OCI-LY7 (cell line): ENCODE measurements around the gene NXN. TPM values are rescaled to one million over a fixed set of nuclear protein-coding genes. Genes with fewer than 3 reads are reported as not detected.
A peak's percentile ranks its signal among the peaks of the same experiment; 100 is the strongest.
"Not testable (repeated sequence)": the region's sequence is repeated elsewhere in the genome, so short reads cannot be mapped to it uniquely, and the experiment has no call there.

Experiments
- BruUV-seq: library from RNA; stranded (reverse); fragments of 400-500 nt; replicated peaks from 2 replicates; lab custom pipeline; 2021; lab: Mats Ljungman, UMichigan
- CTCF ChIA-PET: fragments of 300-600 bp; sonication (Branson Sonifier 250); formaldehyde crosslinking; loops from one replicate; lab custom pipeline; 2022; ENCODE audit warnings: antibody characterized with exemption; ENCODE audit not compliant: unreplicated experiment; lab: Charles Lee
- POLR2A ChIA-PET: fragments of 300-600 bp; sonication (Branson Sonifier 250); formaldehyde crosslinking; loops from one replicate; lab custom pipeline; 2022; ENCODE audit warnings: antibody characterized with exemption; lab: Charles Lee
- DNase-seq: peaks from one replicate; pipeline ENCODE4 v3.0.0-alpha.2; 2015; ENCODE audit warnings: low spot score
- H2AFZ ChIP-seq: fragments of 200-600 bp; sonication (generic), shearing (Covaris generic); 2 replicates; pipeline ENCODE4 v1.6.1; 2014; ENCODE audit warnings: mild to moderate bottlenecking, antibody characterized with exemption, low read length, moderate library complexity
- H3K27ac ChIP-seq: fragments of 200-600 bp; sonication (generic); 2 replicates; pipeline ENCODE4 v1.5.1; 2014; ENCODE audit warnings: mixed run types, low read depth, mild to moderate bottlenecking, moderate library complexity, low read length, inconsistent platforms; ENCODE audit not compliant: poor library complexity, severe bottlenecking
- H3K36me3 ChIP-seq: fragments of 200-600 bp; sonication (generic); 2 replicates; pipeline ENCODE4 v1.6.1; 2014; ENCODE audit warnings: mild to moderate bottlenecking, antibody characterized with exemption, low read length, moderate library complexity, mixed read lengths; ENCODE audit not compliant: insufficient read depth
- H3K4me1 ChIP-seq: fragments of 200-600 bp; sonication (generic); 2 replicates; pipeline ENCODE4 v1.5.1; 2014; ENCODE audit warnings: mild to moderate bottlenecking, low read length; ENCODE audit not compliant: insufficient read depth, poor library complexity, severe bottlenecking
- H3K4me2 ChIP-seq: fragments of 200-600 bp; sonication (generic); 2 replicates; pipeline ENCODE4 v1.6.1; 2014; ENCODE audit warnings: mild to moderate bottlenecking, low read length
- H3K4me3 ChIP-seq: fragments of 200-600 bp; sonication (generic); 2 replicates; pipeline ENCODE4 v1.5.1; 2014; ENCODE audit warnings: mild to moderate bottlenecking, low read depth, low read length; ENCODE audit not compliant: poor library complexity, severe bottlenecking
- H3K79me2 ChIP-seq: fragments of 200-600 bp; sonication (generic); 2 replicates; pipeline ENCODE4 v1.6.1; 2016; ENCODE audit warnings: low read depth, mild to moderate bottlenecking, low read length, moderate library complexity, mixed read lengths; ENCODE audit not compliant: insufficient read depth
- H3K9me2 ChIP-seq: fragments of 200-600 bp; sonication (generic); 2 replicates; pipeline ENCODE4 v1.6.1; 2016; ENCODE audit warnings: mild to moderate bottlenecking, low read length, mixed read lengths; ENCODE audit not compliant: insufficient read depth
- H3K9me3 ChIP-seq: fragments of 200-600 bp; sonication (generic); 2 replicates; pipeline ENCODE4 v1.6.1; 2014; ENCODE audit warnings: mild to moderate bottlenecking, mixed run types, low read length, mixed read lengths
- H4K20me1 ChIP-seq: fragments of 200-600 bp; sonication (generic); 2 replicates; pipeline ENCODE4 v1.6.1; 2014; ENCODE audit warnings: mild to moderate bottlenecking, antibody characterized with exemption, low read length, moderate library complexity, mixed read lengths; ENCODE audit not compliant: insufficient read depth
- EZH2phosphoT487 ChIP-seq: fragments of 200-600 bp; sonication (generic); IDR thresholded peaks from 2 replicates; pipeline ENCODE4 v1.6.1; 2018; ENCODE audit warnings: low read depth, borderline replicate concordance, mild to moderate bottlenecking, mixed run types, antibody characterized with exemption, low read length, moderate library complexity, mixed read lengths
- intact Hi-C: fragments of 100-400 bp; cut with micrococcal nuclease; formaldehyde crosslinking; loops from one replicate; pipeline ENCODE4 v1.10.0; 2022; ENCODE audit not compliant: unreplicated experiment
- total RNA-seq, 2 experiments: library from RNA; depleted of rRNA in 1 of 2; stranded (reverse); fragments of >200 nt in 1 of 2; shearing (Covaris generic) in 1 of 2; gene quantifications; 2 replicates each; pipeline ENCODE4 v1.2.3, GENCODE V29; 2014 to 2022
- TF ChIP-seq, protein P1 (sequence below): fragments of 200-600 bp; sonication (generic); conservative IDR thresholded peaks from 2 replicates; pipeline ENCODE4 v1.5.1; 2014; ENCODE audit warnings: mild to moderate bottlenecking, antibody characterized with exemption, low read length, moderate library complexity, mixed read lengths

Gene NXN
- total RNA-seq, 2 experiments from 2014 or later, result 1.3 to 2.8 TPM

DNA sequence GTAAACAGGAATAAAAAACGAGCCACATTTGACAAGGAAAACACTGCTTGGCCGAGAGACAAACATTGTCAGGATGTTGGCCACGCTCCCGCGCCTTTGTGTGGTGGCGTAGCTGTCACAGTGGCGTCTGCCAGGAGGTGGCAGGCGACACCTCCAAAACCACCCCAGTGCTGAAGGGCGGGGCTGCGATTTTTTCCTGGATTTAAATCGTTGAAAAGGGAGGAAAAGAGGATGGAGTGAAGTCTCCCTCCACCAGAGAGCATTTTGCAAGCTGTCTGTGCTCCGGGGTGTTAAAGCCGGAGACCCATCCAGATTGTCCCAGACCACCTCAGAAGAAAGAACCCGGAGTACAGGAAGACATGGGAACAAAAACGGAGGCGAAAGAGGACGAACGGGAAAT is 184.7 kb downstream of the NXN start:
- TF ChIP-seq EZH2phosphoT487, result no peak
- TF ChIP-seq, protein P1, sequence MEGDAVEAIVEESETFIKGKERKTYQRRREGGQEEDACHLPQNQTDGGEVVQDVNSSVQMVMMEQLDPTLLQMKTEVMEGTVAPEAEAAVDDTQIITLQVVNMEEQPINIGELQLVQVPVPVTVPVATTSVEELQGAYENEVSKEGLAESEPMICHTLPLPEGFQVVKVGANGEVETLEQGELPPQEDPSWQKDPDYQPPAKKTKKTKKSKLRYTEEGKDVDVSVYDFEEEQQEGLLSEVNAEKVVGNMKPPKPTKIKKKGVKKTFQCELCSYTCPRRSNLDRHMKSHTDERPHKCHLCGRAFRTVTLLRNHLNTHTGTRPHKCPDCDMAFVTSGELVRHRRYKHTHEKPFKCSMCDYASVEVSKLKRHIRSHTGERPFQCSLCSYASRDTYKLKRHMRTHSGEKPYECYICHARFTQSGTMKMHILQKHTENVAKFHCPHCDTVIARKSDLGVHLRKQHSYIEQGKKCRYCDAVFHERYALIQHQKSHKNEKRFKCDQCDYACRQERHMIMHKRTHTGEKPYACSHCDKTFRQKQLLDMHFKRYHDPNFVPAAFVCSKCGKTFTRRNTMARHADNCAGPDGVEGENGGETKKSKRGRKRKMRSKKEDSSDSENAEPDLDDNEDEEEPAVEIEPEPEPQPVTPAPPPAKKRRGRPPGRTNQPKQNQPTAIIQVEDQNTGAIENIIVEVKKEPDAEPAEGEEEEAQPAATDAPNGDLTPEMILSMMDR, result peak; percentile 61
- intact Hi-C loops, result no loop called here
- no peaks in the 10 kb centered on the region for H4K20me1 ChIP-seq
- no peak overlapping the region for H3K27ac ChIP-seq
- no peaks in the 10 kb centered on the region for H3K9me2 ChIP-seq
- H2AFZ ChIP-seq, result no peak overlapping the region
- no peaks in the 10 kb centered on the region for H3K79me2 ChIP-seq
- ChIA-PET POLR2A (no interaction called here), CTCF (no interaction called here)
- DNase-seq, result peak; percentile 27
- no peak overlapping the region for H3K4me2 ChIP-seq
- BruUV-seq, result TSS peak; percentile 27
- no peaks in the 10 kb centered on the region for H3K4me1 ChIP-seq
- H3K4me3 ChIP-seq, result no peak overlapping the region
- H3K9me3 ChIP-seq, result no peaks in the 10 kb centered on the region
- peaks cover 36% of the 10 kb centered on the region for H3K36me3 ChIP-seq

DNA sequence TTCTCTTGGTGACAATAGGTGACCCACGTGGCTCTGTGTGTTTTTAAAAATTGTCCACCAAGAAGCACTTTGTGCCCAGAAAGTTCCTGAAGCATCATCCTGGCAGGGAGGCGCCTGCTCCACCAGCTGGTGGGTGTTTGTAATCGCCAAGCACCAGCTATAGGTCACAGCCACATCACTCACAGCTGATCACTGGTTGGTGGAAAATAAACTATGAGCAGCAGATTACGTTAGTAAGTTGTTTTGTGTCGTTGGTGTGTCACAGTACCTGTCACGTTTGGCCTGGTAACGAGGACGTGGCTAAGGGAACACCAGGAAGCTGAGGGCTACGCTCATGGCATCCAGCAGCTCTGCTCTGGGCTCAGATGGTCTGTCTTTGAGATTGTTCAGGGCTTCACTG is 187.3 kb downstream of the NXN start:
- no TSS peak for BruUV-seq
- Histone ChIP-seq H3K36me3 (peaks cover 61% of the 10 kb centered on the region), H4K20me1 (no peaks in the 10 kb centered on the region), H2AFZ (no peak overlapping the region), H3K9me2 (no peaks in the 10 kb centered on the region), H3K4me3 (no peak overlapping the region), H3K4me1 (no peaks in the 10 kb centered on the region), H3K9me3 (no peaks in the 10 kb centered on the region), H3K79me2 (no peaks in the 10 kb centered on the region), H3K27ac (no peak overlapping the region), H3K4me2 (no peak overlapping the region)
- CTCF ChIA-PET, result no interaction called here
- no peak for DNase-seq
- intact Hi-C loops, result no loop called here
- POLR2A ChIA-PET, result interaction anchor here (2.0 kb wide), 1 partner anchor 10 kb away, joined by 6 read pairs; the partner anchor contains the start of genes GLOD4 and MRM3
- TF ChIP-seq, protein P1, result 0 out of 2 replicates have a peak, but pooled peaks have one; percentile 19
- no peak for TF ChIP-seq EZH2phosphoT487

DNA sequence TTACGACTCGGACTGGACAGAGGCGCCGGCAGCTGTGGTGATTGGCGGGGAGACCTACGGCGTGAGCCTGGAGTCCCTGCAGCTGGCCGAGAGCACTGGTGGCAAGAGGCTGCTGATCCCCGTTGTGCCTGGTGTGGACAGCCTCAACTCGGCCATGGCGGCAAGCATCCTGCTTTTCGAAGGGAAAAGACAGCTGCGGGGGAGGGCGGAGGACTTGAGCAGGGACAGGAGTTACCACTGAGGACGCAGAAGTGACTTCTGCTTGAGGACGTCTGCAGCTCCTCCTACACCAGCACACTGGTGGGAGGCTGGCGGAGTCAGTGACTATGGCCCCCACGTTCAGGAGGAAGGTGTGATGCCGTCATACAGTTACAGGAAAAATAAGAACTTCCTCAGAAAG is 187.7 kb downstream of the NXN start:
- Histone ChIP-seq H3K4me1 (no peaks in the 10 kb centered on the region), H4K20me1 (no peaks in the 10 kb centered on the region), H3K4me3 (no peak overlapping the region), H3K79me2 (no peaks in the 10 kb centered on the region), H3K36me3 (peaks cover 64% of the 10 kb centered on the region), H3K4me2 (no peak overlapping the region), H3K9me3 (no peaks in the 10 kb centered on the region), H3K27ac (no peak overlapping the region), H2AFZ (no peak overlapping the region), H3K9me2 (no peaks in the 10 kb centered on the region)
- ChIA-PET CTCF (no interaction called here), POLR2A (interaction anchor here (2.0 kb wide), 1 partner anchor 9 kb away, joined by 6 read pairs; the partner anchor contains the start of genes GLOD4 and MRM3)
- TF ChIP-seq, protein P1, result no peak
- no peak for TF ChIP-seq EZH2phosphoT487
- DNase-seq, result no peak
- BruUV-seq, result TSS peak; percentile 45
- intact Hi-C loops, result no loop called here

DNA sequence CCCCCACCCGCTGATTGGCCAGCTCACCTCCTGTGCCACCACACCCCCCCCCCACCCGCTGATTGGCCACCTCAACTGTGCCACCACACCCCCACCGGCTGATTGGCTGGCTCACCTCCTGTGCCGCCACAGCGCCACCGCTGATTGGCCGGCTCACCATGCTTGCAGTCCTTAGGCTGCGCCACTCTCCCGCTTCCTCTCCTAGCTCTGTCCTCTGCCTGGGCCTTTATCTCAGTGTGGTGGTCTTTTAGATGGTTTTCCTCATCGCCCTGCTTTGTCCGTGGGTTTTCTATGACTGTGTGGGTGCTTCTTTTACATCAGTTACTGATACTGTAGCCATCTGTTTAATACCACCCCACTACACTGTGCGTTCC is 188.7 kb downstream of the NXN start:
- H3K9me3 ChIP-seq, BruUV-seq, DNase-seq, H3K4me3 ChIP-seq, H3K79me2 ChIP-seq, H3K27ac ChIP-seq, H2AFZ ChIP-seq, H3K9me2 ChIP-seq, H3K4me1 ChIP-seq, H3K4me2 ChIP-seq, H4K20me1 ChIP-seq, intact Hi-C loops: not testable (repeated sequence)
- CTCF ChIA-PET, result interaction anchor here (0.5 kb wide), 1 partner anchor 28 kb away, joined by 3 read pairs; no protein-coding TSS in a partner anchor
- POLR2A ChIA-PET, result interaction anchor here (2.0 kb wide), 1 partner anchor 8 kb away, joined by 6 read pairs; the partner anchor contains the start of genes GLOD4 and MRM3
- peaks cover 69% of the 10 kb centered on the region for H3K36me3 ChIP-seq
